HG03064 (cell line): ENCODE data around the gene CREM.

ENCODE experiments used
- ATAC-seq: cut with Tn5 transposase; IDR thresholded peaks from one replicate; pipeline ENCODE4 v1.9.1; 2021; ENCODE audit warnings: low read depth; ENCODE audit not compliant: unreplicated experiment

The CREM gene

DNA sequence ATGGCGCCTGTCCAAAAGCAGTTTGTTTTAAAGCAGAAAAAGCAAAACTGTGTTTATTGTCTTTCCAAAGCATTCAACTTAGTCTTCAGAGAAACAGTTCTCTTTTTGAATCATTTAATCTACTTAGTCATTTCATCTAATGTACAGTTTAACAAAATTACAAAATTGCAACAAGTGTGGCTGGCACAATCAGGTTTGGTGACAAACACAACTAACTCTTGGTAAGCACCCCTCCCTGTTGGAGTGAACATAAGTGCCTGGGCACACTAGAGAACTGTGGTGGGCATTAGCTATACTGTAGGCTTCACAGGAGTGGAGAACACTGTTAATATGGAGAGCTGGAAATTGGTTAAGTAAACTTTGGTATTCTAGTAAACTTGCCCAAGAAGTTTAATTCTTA, 6.9 kb downstream of the CREM start:
- ATAC-seq, result no peak

GRCh38 chr10:35135861-35136260, 9.2 kb downstream of the CREM start:
- no peak for ATAC-seq

DNA sequence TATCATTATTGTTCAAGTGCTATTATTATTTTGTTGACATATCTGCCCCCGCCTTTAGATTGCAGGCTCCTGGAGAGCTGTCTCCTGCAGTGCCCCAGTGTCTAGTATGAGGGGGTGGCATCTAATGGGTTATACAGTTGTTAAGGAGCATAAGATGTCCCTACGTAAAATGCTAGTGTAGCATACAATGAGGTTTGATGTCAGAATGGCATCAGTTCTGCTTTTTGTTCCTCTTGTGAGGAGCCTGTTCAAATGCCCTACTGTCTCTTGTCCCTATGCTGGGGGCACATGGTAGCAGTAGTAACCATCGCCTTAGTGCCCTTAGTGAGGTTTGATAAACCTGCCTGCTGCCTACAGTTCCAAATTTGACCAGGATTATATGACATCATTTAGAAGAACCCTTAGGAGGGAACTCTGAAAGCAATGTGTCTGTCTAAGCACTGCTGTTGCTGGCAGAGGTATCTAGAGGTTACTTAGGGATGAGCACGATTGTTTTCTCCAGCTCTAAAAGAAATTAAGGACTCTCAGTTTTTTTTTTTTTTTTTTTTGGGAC, 9.7 kb downstream of the CREM start:
- peak; percentile 51 for ATAC-seq

DNA sequence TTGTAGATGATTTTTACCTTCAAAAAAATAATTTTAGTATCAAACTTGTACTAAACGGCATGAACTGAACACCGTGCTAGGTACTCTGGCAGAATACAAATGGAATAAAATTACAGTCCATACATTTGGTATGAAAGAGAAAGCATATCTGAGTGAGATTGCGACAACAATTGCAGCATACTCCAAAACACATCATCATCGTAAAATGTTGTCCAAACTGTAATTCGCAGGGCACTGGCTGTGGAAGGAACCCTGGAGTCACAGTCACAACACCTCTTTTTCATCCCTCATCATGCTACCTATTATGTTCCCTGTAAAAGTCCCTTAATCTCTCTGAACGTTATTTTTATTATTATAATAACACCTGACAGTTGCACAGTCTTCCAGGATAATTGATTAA, 13.5 kb downstream of the CREM start:
- no peak for ATAC-seq

GRCh38 chr10:35140727-35141126, 14.1 kb downstream of the CREM start:
- no peak for ATAC-seq

DNA sequence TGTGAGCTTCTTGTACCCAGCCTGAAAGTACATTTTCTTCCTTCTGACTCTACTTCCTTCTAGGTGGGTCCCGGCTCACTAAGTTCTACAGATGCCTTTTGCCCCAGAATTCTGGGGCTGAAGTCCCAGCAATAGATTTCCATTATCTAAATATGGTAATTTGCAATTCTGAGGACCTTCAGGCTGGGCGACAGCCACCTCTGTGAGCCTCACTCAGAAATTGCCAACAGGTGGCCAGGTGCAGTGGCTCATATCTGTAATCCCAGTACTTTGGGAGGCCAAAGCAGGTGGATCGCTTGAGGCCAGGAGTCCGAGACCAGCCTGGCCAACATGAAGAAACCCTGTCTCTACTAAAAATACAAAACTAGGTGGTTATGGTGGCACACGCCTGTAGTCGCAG, 23.7 kb downstream of the CREM start:
- ATAC-seq, result no peak

GRCh38 chr10:35152992-35153391, 26.3 kb downstream of the CREM start:
- ATAC-seq, result no peak

DNA sequence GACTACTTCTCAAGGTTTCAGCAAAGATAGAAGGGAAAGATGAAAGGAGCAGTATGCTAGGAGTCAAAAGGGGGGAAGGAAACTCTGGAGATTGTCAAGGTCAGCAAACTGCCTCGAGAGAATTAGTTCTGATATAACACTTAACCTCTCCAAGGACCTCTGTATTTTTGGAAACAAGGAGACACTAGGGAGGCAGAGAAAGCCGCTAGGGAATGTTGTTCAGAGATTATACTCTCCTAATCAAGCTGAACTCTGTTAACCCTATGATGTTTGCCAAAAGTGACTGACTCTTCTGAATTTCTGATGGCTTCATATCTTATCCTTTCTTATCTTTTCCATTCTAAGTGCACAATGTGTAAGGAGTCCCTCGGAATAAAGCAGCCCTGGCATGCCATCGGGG, 27.1 kb downstream of the CREM start:
- ATAC-seq, result no peak

- no peak for ATAC-seq
Observed at GRCh38 chr10:35160743-35161142, 34.1 kb downstream of the CREM start.

- no peak for ATAC-seq
Observed at GRCh38 chr10:35161906-35162305, 35.3 kb downstream of the CREM start.

- no peak for ATAC-seq
Observed at GRCh38 chr10:35165136-35165535, 38.5 kb downstream of the CREM start.

GRCh38 chr10:35165811-35166210, 39.2 kb downstream of the CREM start:
- ATAC-seq, result no peak

DNA sequence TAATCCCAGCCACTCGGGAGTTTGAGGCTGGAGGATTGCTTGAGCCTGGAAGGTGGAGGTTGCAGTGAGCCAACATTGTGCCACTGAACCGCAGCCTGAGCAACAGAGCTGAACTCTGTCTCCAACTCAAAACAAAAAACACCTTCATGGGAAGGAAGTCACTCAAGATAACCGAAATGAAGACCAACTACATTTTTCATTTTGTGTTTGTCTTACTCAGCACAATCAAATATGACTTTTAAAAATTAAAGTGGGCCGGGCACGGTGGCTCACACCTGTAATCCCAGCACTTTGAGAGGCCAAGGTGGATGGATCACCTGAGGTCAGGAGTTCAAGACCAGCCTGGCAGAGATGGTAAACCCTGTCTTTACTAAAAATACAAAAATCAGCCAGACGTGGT, 40.0 kb downstream of the CREM start:
- ATAC-seq, result no peak

DNA sequence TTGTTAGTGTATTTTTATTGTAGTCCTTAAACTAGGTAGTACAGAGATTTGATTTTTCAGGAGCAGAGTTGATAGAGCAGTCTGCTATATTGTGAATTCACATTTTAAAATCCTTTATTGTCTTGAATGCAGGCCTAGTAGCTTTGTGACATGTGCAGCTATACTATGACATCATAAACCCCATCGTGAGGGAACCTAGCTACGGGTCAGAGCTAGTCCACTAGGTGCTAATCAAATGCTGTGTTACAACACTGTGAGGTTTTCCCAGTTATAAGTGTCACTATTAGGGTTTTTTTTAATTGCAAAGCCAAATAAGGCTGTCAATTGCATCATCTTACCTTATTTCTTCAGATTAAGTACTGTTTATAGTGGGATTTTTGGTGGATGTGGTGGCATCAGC, 40.7 kb downstream of the CREM start:
- ATAC-seq, result no peak

DNA sequence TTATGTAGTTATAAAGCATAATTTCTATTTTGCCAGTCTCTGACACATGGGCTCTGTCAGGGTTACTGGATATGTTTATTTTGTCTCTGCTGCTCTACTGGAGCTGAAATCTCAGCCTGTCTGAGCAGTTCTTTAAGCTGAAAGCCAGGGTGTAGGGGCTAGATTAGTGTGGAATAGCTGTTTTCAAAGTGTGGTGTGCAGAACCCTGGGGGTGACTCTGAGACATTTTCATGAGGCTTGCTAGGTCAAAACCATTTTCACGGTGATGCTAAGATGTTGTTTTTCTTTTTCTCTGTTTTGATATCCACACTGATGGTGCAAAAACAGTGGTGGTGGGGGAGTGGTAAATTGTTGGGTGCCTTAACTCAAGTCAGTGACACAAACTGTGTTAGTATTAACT, 45.5 kb downstream of the CREM start:
- no peak for ATAC-seq

GRCh38 chr10:35172574-35172973, 45.9 kb downstream of the CREM start:
- ATAC-seq, result no peak

- ATAC-seq, result no peak
Observed at GRCh38 chr10:35178331-35178730, 51.7 kb downstream of the CREM start.

GRCh38 chr10:35182631-35183510, 56.2 kb downstream of the CREM start:
- ATAC-seq, result no peak

GRCh38 chr10:35184527-35185171, 58.0 kb downstream of the CREM start:
- ATAC-seq, result no peak

DNA sequence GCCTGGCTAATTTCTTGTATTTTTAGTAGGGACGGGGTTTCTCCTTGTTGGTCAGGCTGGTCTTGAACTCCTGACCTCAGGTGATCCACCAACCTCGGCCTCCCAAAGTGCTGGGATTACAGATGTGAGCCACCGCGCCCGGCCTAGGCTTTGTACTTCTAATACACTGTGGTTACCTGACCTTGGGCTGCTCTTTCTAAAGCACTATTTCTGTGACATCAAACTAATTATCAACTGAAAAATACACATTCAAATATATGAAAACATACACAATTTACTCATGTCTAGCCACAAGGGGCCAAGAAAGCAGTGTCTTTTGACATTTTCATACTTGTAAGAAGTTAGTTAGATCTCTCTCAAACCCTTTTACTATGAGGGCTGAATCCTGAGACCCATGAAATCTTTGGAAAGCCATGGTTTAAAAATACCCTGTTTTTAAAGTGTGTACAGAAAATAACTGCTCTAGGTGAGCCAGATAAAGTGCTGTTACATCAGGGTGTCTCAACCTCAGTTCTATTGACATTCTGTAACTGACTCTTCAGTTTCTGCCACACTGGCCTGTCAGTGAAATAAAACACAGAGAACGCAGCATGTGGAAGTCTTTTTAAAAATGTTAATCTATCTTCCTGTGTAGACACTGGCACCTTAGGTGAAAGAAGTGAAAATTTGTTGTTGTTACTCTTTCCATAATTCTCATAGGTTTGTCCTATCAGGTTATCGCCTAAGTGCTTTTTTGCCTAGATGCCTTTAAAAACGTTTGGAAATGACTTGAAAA, 58.8 kb downstream of the CREM start:
- no peak for ATAC-seq

DNA sequence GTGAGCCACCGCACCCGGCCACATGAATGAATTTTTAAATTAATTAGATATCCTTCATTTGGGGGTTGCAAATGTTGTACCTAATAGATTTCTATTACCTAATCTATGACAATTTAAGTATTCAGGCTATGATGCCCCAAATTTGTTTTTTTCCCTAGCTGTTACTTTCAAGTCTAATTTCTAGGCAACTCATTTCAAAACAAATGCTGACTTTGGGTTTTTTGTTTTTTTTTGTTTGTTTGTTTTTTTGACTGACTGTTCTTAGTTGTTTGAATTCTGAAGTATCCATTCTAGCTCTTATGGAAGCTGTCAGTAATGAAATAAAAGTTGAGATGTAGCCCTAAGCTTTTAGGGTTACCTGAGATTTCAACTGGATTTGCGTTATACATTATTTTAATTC, 62.3 kb downstream of the CREM start:
- ATAC-seq, result no peak
